ENCODE results near the gene COL23A1.

DNA sequence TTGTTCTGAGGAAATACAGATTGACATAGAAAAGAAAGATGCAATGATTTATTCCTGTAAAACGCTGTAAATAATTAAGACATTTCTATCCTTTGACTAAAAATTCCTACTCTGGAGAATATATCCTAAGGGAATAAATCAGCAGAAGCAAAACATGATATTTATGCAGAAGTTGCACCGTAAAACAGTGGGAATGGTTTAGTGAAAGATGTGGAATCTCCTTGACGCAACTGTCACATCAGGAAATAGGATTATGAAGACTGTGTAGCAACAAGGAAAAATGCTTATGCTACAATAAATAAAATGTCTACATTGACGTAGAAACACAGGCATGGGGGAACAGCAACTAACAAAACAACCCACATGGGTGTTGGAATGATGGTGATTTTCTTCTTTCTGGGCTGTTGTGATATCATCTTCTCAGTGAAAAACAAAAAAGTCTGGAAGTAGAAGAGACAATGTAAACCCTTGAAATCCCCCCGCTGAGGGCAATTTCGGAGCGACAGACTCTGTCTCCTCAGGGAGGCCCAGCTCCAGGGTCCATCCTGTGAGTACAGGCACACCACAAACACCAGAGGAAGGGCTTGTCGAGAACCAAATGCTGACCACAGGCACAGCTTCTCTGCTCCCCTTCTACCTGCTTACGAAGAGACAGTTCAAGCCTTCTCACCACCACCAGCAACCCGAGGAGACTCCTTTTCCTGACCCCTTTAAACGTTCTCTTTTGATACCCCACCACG lies 25.2 kb downstream of the COL23A1 start:
- TF ChIP-seq CTCF (IDR thresholded peaks at IDR 0.05; ENCODE audit: low read depth, low read length): no peak
- TF ChIP-seq EZH2phosphoT487 (IDR thresholded peaks at IDR 0.05; ENCODE audit: low read depth): no peak

Measured in OCI-LY3 (cell line).